Ovary (tissue), 10 donors: ENCODE results near the gene ANKRD61. TPM values are rescaled to one million over a fixed set of nuclear protein-coding genes. Genes with fewer than 3 reads are reported as not detected.
A peak's percentile ranks its signal among the peaks of the same experiment; 100 is the strongest.
"Not testable (repeated sequence)": the region's sequence is repeated elsewhere in the genome, so short reads cannot be mapped to it uniquely, and the experiment has no call there.

ENCODE experiments used
- DNase-seq, 5 donors: peaks; one replicate each; pipeline ENCODE4 v3.0.0-alpha.2; 2019 to 2020
- H3K27ac ChIP-seq, 2 donors: fragments of 200-600 bp; one replicate each; pipeline versions ENCODE4 v1.5.1 to v1.8.0; 2019 to 2022
- H3K27me3 ChIP-seq: fragments of 200-600 bp; one replicate; pipeline ENCODE4 v1.8.0; 2022
- H3K36me3 ChIP-seq: fragments of 200-600 bp; sonication (generic); one replicate; pipeline ENCODE4 v1.5.1; 2019
- H3K4me1 ChIP-seq: one replicate; pipeline ENCODE4 v1.8.1; 2013; ENCODE audit warnings: mild to moderate bottlenecking, moderate library complexity; ENCODE audit not compliant: insufficient read depth
- H3K4me3 ChIP-seq: fragments of 200-600 bp; sonication (generic); one replicate; pipeline ENCODE4 v1.5.1; 2017
- H3K9me3 ChIP-seq, 2 donors: fragments of 200-600 bp in 1 of 2; sonication (generic) in 1 of 2; one replicate each; pipeline versions ENCODE4 v1.5.1 to v1.8.1; 2013 to 2019; ENCODE audit warnings: mild to moderate bottlenecking in 1 of 2, moderate library complexity in 1 of 2
- EP300 ChIP-seq: sonication (generic); formaldehyde crosslinking; IDR thresholded peaks from one replicate; pipeline ENCODE4 v1.6.1; 2017; ENCODE audit warnings: antibody characterized with exemption
- POLR2A ChIP-seq: fragments of 450-650 bp; IDR thresholded peaks from one replicate; pipeline ENCODE4 v1.6.1; 2017; ENCODE audit warnings: antibody characterized with exemption, mild to moderate bottlenecking, moderate library complexity
- WGBS, 3 donors: extraction: QIAGEN DNeasy Blood & Tissue Kit in 1 of 3; methylation state at CpG; one replicate each; pipeline versions ENCODE4 v1.1.5 to v1.1.7; 2013 to 2017; 5-methylcytosine and 5-hydroxymethylcytosine counted together
- intact Hi-C, 4 donors: fragments of 100-400 bp; cut with DNase I; formaldehyde crosslinking; loops; one replicate each; pipeline versions ENCODE4 v1.11.0 to v1.15.1; 2022 to 2023
- long read RNA-seq, 3 donors: library from polyadenylated mRNA in 2 of 3; unstranded in 2 of 3; transcript quantifications; one replicate each; pipeline ENCODE4 v2.0.0 and lab custom pipeline, GENCODE V29; 2021 to 2026
- polyA plus RNA-seq, 2 donors: library from polyadenylated mRNA; stranded (reverse); fragments of 200-250 nt in 1 of 2; fragments of 350-450 nt in 1 of 2; fragmentation: Illumina TruSeq in 1 of 2; extraction: RNeasy Lipid Tissue Mini Kit (QIAGEN cat#74804) in 1 of 2; gene quantifications; one replicate each; pipeline ENCODE4 v1.2.3, GENCODE V29; 2013 to 2014
- total RNA-seq, 7 donors: library from RNA; depleted of rRNA in 2 of 7; stranded (reverse); fragments of >200 nt in 2 of 7; fragmentation: NEBNext Ultra II Directional in 3 of 7; extraction: Animal tissue kit (Norgen Biotek cat#: 25700) in 3 of 7; gene quantifications; one replicate each; pipeline versions ENCODE4 v1.1.0 to v1.2.4, GENCODE V29; 2016 to 2023
- TF ChIP-seq, protein P1 (sequence below), 3 donors: fragments of 450-650 bp in 2 of 3; fragments of 200-600 bp in 1 of 3; IDR thresholded peaks; one replicate each; pipeline versions ENCODE4 v1.5.1 to v1.8.0; 2016 to 2022; ENCODE audit warnings: antibody characterized with exemption in 3 of 3, mild to moderate bottlenecking in 1 of 3
- donor health status: DM: no; HTN: no; CAD: no; lungs with moderate emphysema.
- donor health status: DM: no; HTN: no; CAD: no.
- donor health status: Bipolar disorder and iron deficiency.
- donor health status: DM: yes; HTN: yes; CAD: no.
- donor health status: DM: no; HTN: no; CAD: no.
- donor health status: DM: yes; HTN: yes; CAD: no.

ANKRD61 gene
- total RNA-seq (1 to 10 TPM in 1 of 7 donors, under 1 TPM in 1, not detected in 5; 0.57 to 1.5 TPM), polyA plus RNA-seq (under 1 TPM in 1 of 2 donors, not detected in 1; 0.15 TPM)
- long read RNA-seq, donor 1, partial matches to known transcripts: 0 of 1 reads
- long read RNA-seq, donor 1, other reads (novel, unspliced or antisense): 1 of 1 reads
- long read RNA-seq, donor 2: 0 reads
- long read RNA-seq, donor 3, partial matches to known transcripts: 0 of 1 reads
- long read RNA-seq, donor 3, other reads (novel, unspliced or antisense): 1 of 1 reads

DNA sequence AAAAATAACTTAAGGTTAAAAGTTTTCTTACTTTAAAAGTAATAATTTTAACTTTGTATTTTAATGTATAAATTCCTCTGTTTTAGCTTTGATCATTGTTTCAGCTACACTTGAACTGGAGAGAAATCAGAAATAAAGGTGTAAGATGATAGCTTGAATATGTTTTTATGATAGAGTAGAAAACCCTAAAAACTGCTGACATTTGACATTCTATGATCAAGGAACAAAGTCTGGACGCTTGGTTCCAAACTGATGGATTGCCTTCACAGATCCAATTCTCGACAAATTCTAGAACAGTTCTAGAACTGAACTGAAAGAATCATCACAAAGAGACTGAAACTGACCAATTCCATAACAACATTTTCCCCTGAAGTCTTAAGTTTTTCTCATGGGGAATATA is at the start of gene ANKRD61:
Gene ANKRD61, plus strand, starts transcription at position 389 of the 400 bp plus-strand sequence. Its CDS starts 0 bp downstream, at position 389.
- no peak for DNase-seq
- no peak within 1 kb of the TSS for H3K27ac ChIP-seq
- intact Hi-C loops: no loop called here
- 67 to 98% (median 88%) methylated on average over 2 of the region's 2 CpGs for WGBS, 3 donors
- H3K9me3 ChIP-seq: no peaks in the 10 kb centered on the region
- no peaks in the 10 kb centered on the region for H3K36me3 ChIP-seq
- no peaks in the 10 kb centered on the region for H3K27me3 ChIP-seq
- no peaks in the 10 kb centered on the region for H3K4me1 ChIP-seq
- no peak for TF ChIP-seq EP300
- TF ChIP-seq, protein P1, sequence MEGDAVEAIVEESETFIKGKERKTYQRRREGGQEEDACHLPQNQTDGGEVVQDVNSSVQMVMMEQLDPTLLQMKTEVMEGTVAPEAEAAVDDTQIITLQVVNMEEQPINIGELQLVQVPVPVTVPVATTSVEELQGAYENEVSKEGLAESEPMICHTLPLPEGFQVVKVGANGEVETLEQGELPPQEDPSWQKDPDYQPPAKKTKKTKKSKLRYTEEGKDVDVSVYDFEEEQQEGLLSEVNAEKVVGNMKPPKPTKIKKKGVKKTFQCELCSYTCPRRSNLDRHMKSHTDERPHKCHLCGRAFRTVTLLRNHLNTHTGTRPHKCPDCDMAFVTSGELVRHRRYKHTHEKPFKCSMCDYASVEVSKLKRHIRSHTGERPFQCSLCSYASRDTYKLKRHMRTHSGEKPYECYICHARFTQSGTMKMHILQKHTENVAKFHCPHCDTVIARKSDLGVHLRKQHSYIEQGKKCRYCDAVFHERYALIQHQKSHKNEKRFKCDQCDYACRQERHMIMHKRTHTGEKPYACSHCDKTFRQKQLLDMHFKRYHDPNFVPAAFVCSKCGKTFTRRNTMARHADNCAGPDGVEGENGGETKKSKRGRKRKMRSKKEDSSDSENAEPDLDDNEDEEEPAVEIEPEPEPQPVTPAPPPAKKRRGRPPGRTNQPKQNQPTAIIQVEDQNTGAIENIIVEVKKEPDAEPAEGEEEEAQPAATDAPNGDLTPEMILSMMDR (IDR thresholded peaks at IDR 0.05): no peak
- no peak for TF ChIP-seq POLR2A
- no peak within 1 kb of the TSS for H3K4me3 ChIP-seq

DNA sequence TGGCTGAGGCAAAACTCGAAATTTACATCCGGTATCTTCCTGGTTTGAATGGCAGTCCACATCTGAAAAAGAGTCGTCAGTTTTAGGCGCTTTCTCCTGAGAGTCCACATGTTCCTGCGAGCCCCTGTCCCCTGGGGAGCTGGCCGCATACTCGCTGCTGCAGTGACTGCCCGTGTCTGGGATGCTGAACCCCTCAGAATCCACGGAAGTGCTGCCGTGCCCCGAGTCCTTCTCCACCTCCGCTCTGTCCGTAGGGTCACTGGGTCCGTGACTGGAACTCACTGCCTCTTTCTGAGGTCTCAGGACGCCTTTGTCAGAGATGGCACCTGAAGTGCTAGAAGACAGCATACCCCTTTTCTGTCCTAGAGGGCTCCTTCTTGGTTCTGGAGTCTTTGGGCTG is 44.1 kb upstream of the ANKRD61 start:
- H3K4me3 ChIP-seq, H3K36me3 ChIP-seq, intact Hi-C loops, H3K9me3 ChIP-seq, H3K27me3 ChIP-seq, DNase-seq, H3K4me1 ChIP-seq, H3K27ac ChIP-seq: not testable (repeated sequence)
- 85 to 93% (median 91%) methylated on average over 15 of the region's 15 CpGs for WGBS, 3 donors

DNA sequence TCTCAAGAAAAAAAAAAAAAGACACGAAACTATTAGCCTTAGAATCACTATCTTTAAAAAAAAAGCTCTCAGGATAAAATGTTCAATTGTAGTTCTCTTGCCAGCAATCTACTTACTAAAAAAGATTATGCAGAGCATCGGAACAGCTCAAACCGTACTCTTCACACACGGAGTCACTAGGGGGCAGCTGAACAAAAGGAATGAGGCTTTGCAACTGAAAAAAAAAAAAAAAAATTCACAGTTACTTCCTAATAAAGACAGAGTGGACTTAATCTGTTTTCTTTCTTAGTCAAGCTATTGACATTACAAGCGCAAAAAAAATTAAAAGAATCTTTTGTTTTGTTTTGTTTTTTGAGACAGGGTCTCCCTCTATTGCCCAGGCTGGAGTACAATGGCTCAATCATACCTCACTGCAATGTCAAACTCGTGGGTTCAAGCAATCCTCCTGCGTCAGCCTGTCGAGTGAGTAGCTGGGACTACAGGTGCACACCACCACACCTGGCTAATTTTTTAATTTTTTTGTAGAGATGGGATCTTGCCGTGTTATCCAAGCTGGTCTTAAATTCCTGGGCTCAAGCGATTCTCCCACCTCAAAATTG is 33.9 kb upstream of the ANKRD61 start:
- intact Hi-C loops: loop anchor here in 2 of 4 donors (10.0 kb wide), 2 partner anchors 327 to 337 kb away; no protein-coding TSS in a partner anchor
- TF ChIP-seq EP300: no peak
- TF ChIP-seq, protein P1 (IDR thresholded peaks at IDR 0.05): peak; percentile 41 to 46 (median 42)
- no peak overlapping the region for H3K4me3 ChIP-seq
- no peaks in the 10 kb centered on the region for H3K36me3 ChIP-seq
- H3K27ac ChIP-seq: no peak overlapping the region
- 40 to 45% (median 45%) methylated on average over 10 of the region's 10 CpGs for WGBS, 3 donors
- H3K4me1 ChIP-seq: no peaks in the 10 kb centered on the region
- peak in 4 of 5 donors; percentile 42 to 64 (median 52) for DNase-seq
- H3K27me3 ChIP-seq: no peaks in the 10 kb centered on the region
- no peaks in the 10 kb centered on the region for H3K9me3 ChIP-seq

DNA sequence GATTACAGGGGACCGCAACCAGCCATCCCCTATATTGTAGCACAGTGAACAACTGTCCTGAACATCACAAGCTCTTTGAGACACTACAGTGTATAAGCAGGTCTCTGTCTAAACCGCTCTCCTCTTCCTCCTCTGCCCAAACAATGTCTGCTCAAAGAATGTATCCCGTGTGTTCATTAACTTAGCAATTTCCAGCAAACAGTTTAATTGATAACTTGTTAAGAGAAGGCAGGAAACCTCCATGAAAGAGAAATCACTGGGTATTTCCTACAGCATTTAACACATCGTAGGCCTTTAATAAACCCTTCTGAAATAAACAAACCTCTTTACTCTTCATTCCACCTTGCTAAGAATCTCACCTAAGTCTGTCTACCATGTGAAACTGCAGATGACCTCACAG is 23.8 kb upstream of the ANKRD61 start:
- H3K27ac ChIP-seq: no peak overlapping the region
- H3K27me3 ChIP-seq: no peaks in the 10 kb centered on the region
- H3K36me3 ChIP-seq: no peaks in the 10 kb centered on the region
- WGBS, 3 donors: 73 to 89% (median 81%) methylated on average over 4 of the region's 4 CpGs
- no peaks in the 10 kb centered on the region for H3K9me3 ChIP-seq
- no peak for DNase-seq
- TF ChIP-seq EP300: no peak
- H3K4me1 ChIP-seq: peaks cover 3% of the 10 kb centered on the region
- intact Hi-C loops: loop anchor here in 1 of 4 donors (10.0 kb wide), 1 partner anchor 317 kb away; no protein-coding TSS in a partner anchor
- H3K4me3 ChIP-seq: no peak overlapping the region

DNA sequence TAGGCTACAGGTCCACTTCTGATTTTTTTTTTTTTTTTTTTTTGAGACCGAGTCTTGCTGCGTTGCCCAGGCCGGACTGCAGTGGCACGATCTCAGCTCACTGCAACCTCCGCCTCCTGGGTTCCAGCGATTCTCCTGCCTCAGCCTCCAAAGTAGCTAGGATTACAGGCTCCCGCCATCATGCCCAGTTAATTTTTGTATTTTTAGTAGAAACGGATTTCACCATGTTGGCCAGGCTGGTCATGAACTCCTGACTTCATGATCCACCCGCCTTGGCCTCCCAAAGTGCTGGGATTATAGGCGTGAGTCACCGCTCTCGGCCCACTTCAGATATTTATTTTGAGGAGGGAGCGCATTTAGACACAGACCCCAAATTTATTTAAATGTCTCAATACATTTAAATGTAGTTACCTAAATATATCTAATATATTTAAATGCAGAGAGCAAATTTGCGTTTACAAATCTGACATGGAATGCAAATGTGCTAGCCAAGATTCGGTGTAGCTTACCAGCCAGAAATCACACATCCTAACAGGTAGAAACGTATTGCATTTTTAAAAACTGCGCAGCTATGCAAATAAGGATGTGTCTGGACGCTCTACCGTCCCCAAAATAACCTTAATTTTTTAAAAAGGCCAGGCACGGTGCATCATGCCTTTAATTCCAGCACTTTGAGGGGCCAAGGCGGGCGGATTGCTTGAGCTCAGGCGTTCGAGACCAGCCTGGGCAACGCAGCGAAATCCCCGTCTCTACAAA is 23.2 kb upstream of the ANKRD61 start:
- not testable (repeated sequence) for H3K9me3 ChIP-seq, H3K4me1 ChIP-seq, H3K27me3 ChIP-seq, H3K27ac ChIP-seq, H3K36me3 ChIP-seq, DNase-seq
- H3K4me3 ChIP-seq: peak overlapping the region; percentile 56
- WGBS, 3 donors: 40 to 43% (median 42%) methylated on average over 27 of the region's 27 CpGs
- intact Hi-C loops: loop anchor here in 1 of 4 donors (10.0 kb wide), 1 partner anchor 317 kb away; no protein-coding TSS in a partner anchor
